Gastroesophageal sphincter (tissue), 4 donors: ENCODE results near the gene ANK2. TPM values are rescaled to one million over a fixed set of nuclear protein-coding genes. Genes with fewer than 3 reads are reported as not detected.

ENCODE experiments used
- ATAC-seq: fragments of 150-250 bp; one replicate; pipeline ENCODE4 v1.9.1; 2016; ENCODE audit warnings: mild to moderate bottlenecking, moderate library complexity
- H3K27ac ChIP-seq, 4 donors: fragments of 200-600 bp; sonication (generic) in 3 of 4; 1 replicate in 3 of 4; 2 replicates in 1 of 4; pipeline ENCODE4 v1.5.1; 2016 to 2019
- H3K27me3 ChIP-seq: fragments of 200-600 bp; sonication (generic); one replicate; pipeline ENCODE4 v1.5.1; 2019
- H3K36me3 ChIP-seq, 2 donors: fragments of 200-600 bp; sonication (generic); one replicate each; pipeline ENCODE4 v1.5.1; 2019; ENCODE audit warnings: control low read depth in 1 of 2
- H3K4me1 ChIP-seq, 3 donors: fragments of 200-600 bp; sonication (generic); 1 replicate in 2 of 3; 2 replicates in 1 of 3; pipeline ENCODE4 v1.5.1; 2016 to 2019; ENCODE audit warnings: control low read depth in 2 of 3
- H3K4me3 ChIP-seq, 2 donors: fragments of 200-600 bp; sonication (generic); one replicate each; pipeline ENCODE4 v1.5.1; 2019; ENCODE audit warnings: mild to moderate bottlenecking in 1 of 2, moderate library complexity in 1 of 2
- H3K9me3 ChIP-seq, 3 donors: fragments of 200-600 bp; sonication (generic); one replicate each; pipeline ENCODE4 v1.5.1; 2017 to 2019; ENCODE audit warnings: control low read depth in 2 of 3
- EP300 ChIP-seq: sonication (generic); formaldehyde crosslinking; IDR thresholded peaks from one replicate; pipeline ENCODE4 v1.6.1; 2017; ENCODE audit warnings: antibody characterized with exemption, mild to moderate bottlenecking
- POLR2A ChIP-seq, 2 donors: fragments of 450-650 bp; IDR thresholded peaks; one replicate each; pipeline ENCODE4 v1.6.1; 2017; ENCODE audit warnings: antibody characterized with exemption in 2 of 2, mild to moderate bottlenecking in 2 of 2, moderate library complexity in 1 of 2
- POLR2AphosphoS5 ChIP-seq: sonication (generic); formaldehyde crosslinking; IDR thresholded peaks from one replicate; pipeline ENCODE4 v1.6.1; 2017; ENCODE audit warnings: antibody characterized with exemption
- WGBS, 2 donors: methylation state at CpG; one replicate each; pipeline ENCODE4 v1.1.5; 2018; ENCODE audit warnings: low coverage in 1 of 2; 5-methylcytosine and 5-hydroxymethylcytosine counted together
- total RNA-seq, 4 donors: library from RNA; depleted of rRNA; stranded (reverse); fragments of >200 nt; gene quantifications; one replicate each; pipeline ENCODE4 v1.1.0, GENCODE V29; 2016
- TF ChIP-seq, protein P1 (sequence below), 4 experiments: fragments of 200-600 bp in 2 of 4; fragments of 450-650 bp in 2 of 4; sonication (generic) in 1 of 4; IDR thresholded peaks; one replicate each; pipeline ENCODE4 v1.5.1; 2017 to 2019; ENCODE audit warnings: antibody characterized with exemption in 4 of 4, mild to moderate bottlenecking in 2 of 4, moderate library complexity in 2 of 4

Gene ANK2
- total RNA-seq, 4 donors from 2014 or later, result 84.9 to 104 (median 91.5) TPM

DNA sequence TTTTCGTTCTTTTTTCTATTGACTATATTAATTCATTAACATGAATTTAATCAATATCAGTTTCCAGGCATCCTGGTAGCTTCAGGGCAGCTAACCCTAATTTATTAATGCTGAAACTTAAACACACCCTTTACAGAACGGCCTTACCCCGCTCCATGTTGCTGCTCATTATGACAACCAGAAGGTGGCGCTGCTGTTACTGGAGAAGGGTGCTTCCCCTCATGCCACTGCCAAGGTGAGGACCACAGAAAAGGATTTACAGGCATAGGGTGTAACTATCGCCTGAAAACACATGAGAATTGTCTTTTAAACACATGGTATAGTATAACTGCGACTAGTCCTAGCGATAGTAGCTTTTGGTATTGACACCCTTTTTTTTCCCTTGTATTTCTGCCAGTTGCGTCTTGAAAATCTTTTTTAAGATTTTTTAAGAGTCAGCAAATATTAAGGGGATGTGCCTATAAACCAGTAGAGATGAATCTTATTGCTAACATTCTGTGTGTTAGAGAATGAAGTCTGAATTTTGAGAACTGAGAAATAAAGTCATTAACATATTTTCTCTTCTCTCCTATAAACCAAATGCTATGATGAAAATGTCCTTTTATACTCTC is 229.0 kb downstream of the ANK2 start:
- ATAC-seq, result peak; percentile 85
- H3K36me3 ChIP-seq, result peaks cover 0 to 13% of the 10 kb centered on the region in 2 donors
- H3K9me3 ChIP-seq, result no peaks in the 10 kb centered on the region
- H3K4me3 ChIP-seq, result no peak overlapping the region
- no peaks in the 10 kb centered on the region for H3K27me3 ChIP-seq
- H3K27ac ChIP-seq, result no peak overlapping the region
- WGBS, 2 donors, result 39 to 40% methylated on average over 8 of the region's 8 CpGs
- peaks cover 0 to 9% (median 0%) of the 10 kb centered on the region in 3 donors for H3K4me1 ChIP-seq
- TF ChIP-seq, protein P1, sequence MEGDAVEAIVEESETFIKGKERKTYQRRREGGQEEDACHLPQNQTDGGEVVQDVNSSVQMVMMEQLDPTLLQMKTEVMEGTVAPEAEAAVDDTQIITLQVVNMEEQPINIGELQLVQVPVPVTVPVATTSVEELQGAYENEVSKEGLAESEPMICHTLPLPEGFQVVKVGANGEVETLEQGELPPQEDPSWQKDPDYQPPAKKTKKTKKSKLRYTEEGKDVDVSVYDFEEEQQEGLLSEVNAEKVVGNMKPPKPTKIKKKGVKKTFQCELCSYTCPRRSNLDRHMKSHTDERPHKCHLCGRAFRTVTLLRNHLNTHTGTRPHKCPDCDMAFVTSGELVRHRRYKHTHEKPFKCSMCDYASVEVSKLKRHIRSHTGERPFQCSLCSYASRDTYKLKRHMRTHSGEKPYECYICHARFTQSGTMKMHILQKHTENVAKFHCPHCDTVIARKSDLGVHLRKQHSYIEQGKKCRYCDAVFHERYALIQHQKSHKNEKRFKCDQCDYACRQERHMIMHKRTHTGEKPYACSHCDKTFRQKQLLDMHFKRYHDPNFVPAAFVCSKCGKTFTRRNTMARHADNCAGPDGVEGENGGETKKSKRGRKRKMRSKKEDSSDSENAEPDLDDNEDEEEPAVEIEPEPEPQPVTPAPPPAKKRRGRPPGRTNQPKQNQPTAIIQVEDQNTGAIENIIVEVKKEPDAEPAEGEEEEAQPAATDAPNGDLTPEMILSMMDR (IDR thresholded peaks at IDR 0.05), result peak; percentile 62 to 82 (median 69)
- TF ChIP-seq POLR2AphosphoS5 (no peak), EP300 (no peak), POLR2A (IDR thresholded peaks at IDR 0.05) (no peak)

DNA sequence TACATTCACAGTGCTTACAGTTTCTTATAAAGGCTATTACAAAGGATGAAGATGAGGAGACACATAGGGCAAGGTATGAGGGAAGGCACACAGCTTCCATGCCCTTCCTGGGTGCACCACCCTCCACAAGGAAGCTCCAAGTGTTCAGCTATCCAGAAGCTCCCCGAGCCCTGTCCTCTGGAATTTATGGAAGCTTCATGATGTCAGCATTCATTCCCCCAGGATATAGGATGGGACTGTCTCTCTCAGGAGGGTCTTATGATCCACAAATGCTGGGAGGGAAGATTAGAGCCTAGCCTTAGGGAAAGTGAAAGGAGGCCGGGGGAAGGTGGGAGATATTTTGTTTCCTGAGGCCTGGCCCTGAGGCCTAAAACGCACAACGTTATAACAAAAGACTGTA is 236.0 kb downstream of the ANK2 start:
- Histone ChIP-seq H3K36me3 (peaks cover 0 to 27% of the 10 kb centered on the region in 2 donors), H3K27ac (no peak overlapping the region), H3K4me1 (peaks cover 0 to 14% (median 0%) of the 10 kb centered on the region in 3 donors), H3K27me3 (no peaks in the 10 kb centered on the region), H3K4me3 (no peak overlapping the region), H3K9me3 (no peaks in the 10 kb centered on the region)
- WGBS, 2 donors, result 82 to 96% methylated on average over 3 of the region's 4 CpGs
- ATAC-seq, result no peak
- TF ChIP-seq, protein P1 (IDR thresholded peaks at IDR 0.05), result no peak
- TF ChIP-seq POLR2AphosphoS5 (no peak), POLR2A (IDR thresholded peaks at IDR 0.05) (no peak), EP300 (no peak)

DNA sequence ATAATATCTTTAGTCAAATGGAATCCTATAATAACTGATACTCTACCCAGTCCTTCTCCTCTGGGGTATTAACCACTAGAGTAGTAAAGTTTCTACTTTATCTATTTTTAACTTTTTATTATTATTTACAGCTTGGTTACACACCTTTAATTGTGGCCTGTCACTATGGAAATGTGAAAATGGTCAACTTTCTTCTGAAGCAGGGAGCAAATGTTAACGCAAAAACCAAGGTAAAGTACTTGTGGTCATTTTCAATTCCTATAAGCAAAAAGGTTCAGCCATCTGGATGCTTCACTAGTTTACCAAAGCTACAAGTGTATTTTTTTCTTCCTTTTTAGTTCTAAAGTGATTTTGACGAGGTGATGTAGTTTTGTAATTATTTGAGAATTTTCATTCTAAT is 238.8 kb downstream of the ANK2 start:
- Histone ChIP-seq H3K36me3 (peaks cover 0 to 17% of the 10 kb centered on the region in 2 donors), H3K27ac (no peak overlapping the region), H3K9me3 (no peaks in the 10 kb centered on the region), H3K4me3 (no peak overlapping the region), H3K4me1 (peaks cover 0 to 40% (median 6%) of the 10 kb centered on the region in 3 donors), H3K27me3 (no peaks in the 10 kb centered on the region)
- ATAC-seq, result no peak
- 91 to 96% methylated on average over 2 of the region's 2 CpGs for WGBS, 2 donors
- TF ChIP-seq EP300 (no peak), POLR2A (IDR thresholded peaks at IDR 0.05) (no peak), POLR2AphosphoS5 (no peak)
- TF ChIP-seq, protein P1 (IDR thresholded peaks at IDR 0.05), result no peak

DNA sequence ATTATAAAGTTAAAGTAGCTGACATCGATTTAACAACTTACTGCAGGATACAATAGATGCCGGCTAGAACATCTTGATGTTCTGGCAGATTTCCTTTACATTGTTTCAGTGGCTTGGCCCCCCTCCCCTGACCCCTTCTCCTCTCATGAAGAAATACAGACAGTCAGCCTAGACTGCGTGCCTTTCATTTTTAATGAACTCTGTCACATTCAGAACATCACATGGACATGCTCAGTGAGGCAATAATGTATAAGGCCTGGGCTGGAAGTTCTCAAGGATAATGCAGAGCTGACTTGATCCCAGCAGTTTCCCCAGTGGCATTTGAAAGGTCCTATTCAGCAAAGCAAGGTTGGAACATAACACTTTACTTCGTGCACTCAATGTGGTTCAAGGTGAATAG is 239.2 kb downstream of the ANK2 start:
- H3K9me3 ChIP-seq, result no peaks in the 10 kb centered on the region
- H3K36me3 ChIP-seq, result peaks cover 0 to 17% of the 10 kb centered on the region in 2 donors
- ATAC-seq, result no peak
- H3K4me1 ChIP-seq, result peaks cover 0 to 43% (median 6%) of the 10 kb centered on the region in 3 donors
- no peak overlapping the region for H3K27ac ChIP-seq
- no peaks in the 10 kb centered on the region for H3K27me3 ChIP-seq
- H3K4me3 ChIP-seq, result no peak overlapping the region
- WGBS, 2 donors, result 62 to 70% methylated on average over 4 of the region's 4 CpGs
- TF ChIP-seq, protein P1 (IDR thresholded peaks at IDR 0.05), result no peak
- TF ChIP-seq POLR2A (IDR thresholded peaks at IDR 0.05) (no peak), POLR2AphosphoS5 (no peak), EP300 (no peak)

DNA sequence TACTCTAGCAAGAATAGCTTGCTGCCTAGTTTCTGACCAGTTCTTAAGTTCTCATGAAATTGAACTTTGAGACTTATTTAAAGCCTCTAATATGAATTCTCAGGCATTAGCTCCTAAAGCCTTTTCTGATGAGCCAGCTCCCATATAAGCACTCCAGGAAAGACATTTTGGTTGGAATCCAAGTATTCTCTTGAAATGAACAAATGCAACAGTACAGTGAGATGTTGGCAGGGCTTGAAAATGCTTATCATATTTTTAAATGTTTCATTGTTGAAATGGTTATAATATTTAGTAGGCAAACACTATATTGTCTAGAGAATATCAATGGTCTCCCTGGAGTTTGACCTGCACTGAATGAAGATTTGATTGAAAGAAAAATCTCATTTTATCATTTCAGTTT is 240.3 kb downstream of the ANK2 start:
- Histone ChIP-seq H3K4me1 (peaks cover 0 to 54% (median 6%) of the 10 kb centered on the region in 3 donors), H3K9me3 (no peaks in the 10 kb centered on the region), H3K27ac (no peak overlapping the region), H3K4me3 (no peak overlapping the region), H3K36me3 (peaks cover 0 to 17% of the 10 kb centered on the region in 2 donors), H3K27me3 (no peaks in the 10 kb centered on the region)
- TF ChIP-seq POLR2AphosphoS5, result no peak
- no peak for TF ChIP-seq EP300
- TF ChIP-seq, protein P1 (IDR thresholded peaks at IDR 0.05), result no peak
- no peak for TF ChIP-seq POLR2A (IDR thresholded peaks at IDR 0.05)
- no peak for ATAC-seq
